Kidney (tissue), 14 donors: ENCODE data around the gene ATP6V1F. TPM values are rescaled to one million over a fixed set of nuclear protein-coding genes. Genes with fewer than 3 reads are reported as not detected.

ENCODE experiments used
- DNase-seq, 5 donors: peaks; one replicate each; pipeline ENCODE4 v3.0.0-alpha.2; 2013 to 2020
- FAIRE-seq: peaks from 2 replicates; lab custom pipeline; 2012; peaks lifted over from hg19 to GRCh38; lab: Jason Lieb, UNC
- H3K27ac ChIP-seq, 2 donors: one replicate each; pipeline ENCODE4 v1.7.0; 2013; ENCODE audit warnings: low read depth in 2 of 2, low read length in 2 of 2, inconsistent platforms in 1 of 2
- H3K27me3 ChIP-seq: one replicate; pipeline ENCODE4 v1.7.1; 2013; ENCODE audit warnings: low read length, inconsistent platforms; ENCODE audit not compliant: control insufficient read depth, insufficient read depth
- H3K36me3 ChIP-seq, 3 donors: one replicate each; pipeline versions ENCODE4 v1.7.0 to v1.7.1; 2013; ENCODE audit warnings: low read length in 3 of 3, control low read depth in 1 of 3, inconsistent platforms in 1 of 3; ENCODE audit not compliant: insufficient read depth in 3 of 3, control insufficient read depth in 2 of 3
- H3K4me1 ChIP-seq, 3 donors: one replicate each; pipeline versions ENCODE4 v1.7.0 to v1.7.1; 2013; ENCODE audit warnings: low read length in 3 of 3, inconsistent platforms in 1 of 3, low read depth in 1 of 3; ENCODE audit not compliant: control insufficient read depth in 2 of 3, insufficient read depth in 2 of 3
- H3K4me3 ChIP-seq, 3 donors: one replicate each; pipeline versions ENCODE4 v1.7.0 to v1.8.1; 2013; ENCODE audit warnings: low read length in 3 of 3, control low read depth in 1 of 3, inconsistent platforms in 1 of 3
- H3K9ac ChIP-seq, 3 donors: one replicate each; pipeline versions ENCODE4 v1.7.0 to v1.7.1; 2013; ENCODE audit warnings: low read length in 3 of 3, control low read depth in 1 of 3, inconsistent platforms in 1 of 3
- H3K9me3 ChIP-seq, 3 donors: one replicate each; pipeline versions ENCODE4 v1.7.0 to v1.7.1; 2013; ENCODE audit warnings: low read length in 3 of 3, control low read depth in 1 of 3, inconsistent platforms in 1 of 3; ENCODE audit not compliant: control insufficient read depth in 2 of 3, insufficient read depth in 1 of 3
- CTCF ChIP-seq: IDR thresholded peaks from 3 replicates; pipeline ENCODE4 v1.5.1; 2012; ENCODE audit warnings: mild to moderate bottlenecking, moderate library complexity, borderline replicate concordance; ENCODE audit not compliant: insufficient read depth; ENCODE audit errors: extremely low read depth
- intact Hi-C: fragments of 100-400 bp; cut with DNase I; formaldehyde crosslinking; loops from one replicate; pipeline ENCODE4 v1.11.1; 2022
- polyA plus RNA-seq: library from polyadenylated mRNA; stranded (reverse); fragments of 350-450 nt; fragmentation: Illumina TruSeq; extraction: RNeasy Lipid Tissue Mini Kit (QIAGEN cat#74804); gene quantifications from one replicate; pipeline ENCODE4 v1.2.3, GENCODE V29; 2014; ENCODE audit warnings: low read depth, low replicate concordance; ENCODE audit not compliant: insufficient read depth
- total RNA-seq: library from RNA; stranded (reverse); fragmentation: NEBNext Ultra II Directional; extraction: Animal tissue kit (Norgen Biotek cat#: 25700); gene quantifications from one replicate; pipeline ENCODE4 v1.2.1, GENCODE V29; 2021
- donor health status: control.
- donor health status: control.
- donor health status: control.
- donor health status: control.
- donor health status: control.
- donor health status: DM: yes; HTN: yes; CAD: no.
- donor health status: Normal renal cell carcinoma (clear cell type).

ATP6V1F gene
- total and polyA plus RNA-seq, 2 donors from 2014 or later: 161 to 684 TPM

DNA sequence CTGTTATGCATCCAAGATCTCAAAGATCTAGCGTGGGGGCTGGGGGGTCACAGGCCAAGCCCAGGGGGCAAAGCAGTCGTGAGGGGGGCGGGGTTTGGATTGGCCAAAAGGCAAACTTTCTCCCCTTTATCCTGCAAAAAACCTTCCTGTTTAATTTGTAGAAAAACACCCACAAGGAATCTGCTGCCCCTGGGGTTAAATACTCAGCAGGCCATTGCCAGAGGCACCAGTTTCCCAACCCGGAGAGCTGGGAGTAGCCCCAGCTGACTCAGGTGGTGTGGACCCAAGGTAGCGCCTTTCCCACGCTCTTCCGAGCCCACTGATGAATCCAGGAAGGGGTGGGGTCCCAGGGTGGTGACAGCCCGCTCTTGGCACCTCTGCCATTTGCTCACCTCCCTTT lies 26.5 kb downstream of the ATP6V1F start:
- H3K36me3 ChIP-seq: no peaks in the 10 kb centered on the region
- no peak overlapping the region for H3K4me3 ChIP-seq
- intact Hi-C loops: no loop called here
- FAIRE-seq: no peak
- peaks cover 0 to 3% (median 0%) of the 10 kb centered on the region in 3 donors for H3K9me3 ChIP-seq
- no peak overlapping the region for H3K9ac ChIP-seq
- H3K4me1 ChIP-seq: no peaks in the 10 kb centered on the region
- no peak overlapping the region for H3K27ac ChIP-seq
- TF ChIP-seq CTCF: no peak
- peak in 1 of 5 donors; percentile 51 for DNase-seq
- H3K27me3 ChIP-seq: no peaks in the 10 kb centered on the region

GRCh38 chr7:128890306-128891109 lies 27.9 kb downstream of the ATP6V1F start:
- intact Hi-C loops: no loop called here
- no peaks in the 10 kb centered on the region for H3K36me3 ChIP-seq
- H3K4me1 ChIP-seq: no peaks in the 10 kb centered on the region
- H3K9me3 ChIP-seq: peaks cover 0 to 3% (median 0%) of the 10 kb centered on the region in 3 donors
- no peak for TF ChIP-seq CTCF
- H3K27me3 ChIP-seq: no peaks in the 10 kb centered on the region
- DNase-seq: peak in 3 of 5 donors; percentile 58 to 79 (median 71)
- H3K9ac ChIP-seq: no peak overlapping the region
- no peak overlapping the region for H3K4me3 ChIP-seq
- FAIRE-seq: no peak
- no peak overlapping the region for H3K27ac ChIP-seq

- Histone ChIP-seq H3K27ac (no peak overlapping the region), H3K27me3 (no peaks in the 10 kb centered on the region), H3K9me3 (peaks cover 0 to 3% (median 0%) of the 10 kb centered on the region in 3 donors), H3K9ac (no peak overlapping the region), H3K36me3 (no peaks in the 10 kb centered on the region), H3K4me3 (no peak overlapping the region), H3K4me1 (no peaks in the 10 kb centered on the region)
- no peak for TF ChIP-seq CTCF
- peak; percentile 62 to 89 (median 74) for DNase-seq
- intact Hi-C loops: no loop called here
- no peak for FAIRE-seq
Measured at GRCh38 chr7:128891110-128891941, 28.7 kb downstream of the ATP6V1F start.
